Measurements from ENCODE around the gene LCOR.

Gene LCOR

DNA sequence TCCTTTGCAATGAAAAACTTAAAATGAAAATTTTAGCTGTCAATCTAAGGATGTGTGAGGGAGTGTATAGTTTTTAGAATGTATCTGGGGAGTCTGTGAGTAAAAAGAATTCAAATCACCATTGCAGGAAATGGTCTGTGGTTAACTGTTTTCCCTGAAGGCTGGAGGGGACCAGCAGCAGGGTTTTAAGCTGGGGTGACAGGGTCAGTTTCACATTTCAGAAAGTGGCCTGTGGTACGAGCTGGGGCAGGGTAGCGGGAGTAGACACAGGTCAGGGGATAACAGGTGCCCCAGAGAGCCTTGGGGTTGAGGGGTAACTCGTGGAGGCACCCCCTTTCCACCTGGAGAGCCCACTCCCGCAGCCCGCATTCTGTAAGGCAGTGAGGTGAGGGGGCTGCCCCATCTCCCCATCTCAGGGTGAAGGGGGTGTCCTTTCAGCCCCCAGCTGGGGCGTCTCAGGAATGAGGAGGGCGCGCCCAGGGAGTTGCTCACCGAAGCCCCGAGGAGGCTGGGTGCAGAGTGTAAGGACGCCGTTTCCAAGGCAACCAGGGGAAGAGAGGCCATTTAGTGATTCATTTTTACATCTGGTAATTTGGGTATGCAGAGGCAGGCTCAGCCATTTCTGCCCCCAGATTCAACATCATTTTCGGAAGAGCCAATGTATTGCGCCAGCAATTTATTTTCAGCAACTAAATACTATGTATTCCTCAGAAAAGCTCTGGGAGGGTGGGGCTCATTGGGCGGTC lies 184.8 kb downstream of the LCOR start:
- DNase-seq (ENCODE audit: low spot score): no peak
- CTCF ChIA-PET: no interaction called here
- TF ChIP-seq, protein P1, sequence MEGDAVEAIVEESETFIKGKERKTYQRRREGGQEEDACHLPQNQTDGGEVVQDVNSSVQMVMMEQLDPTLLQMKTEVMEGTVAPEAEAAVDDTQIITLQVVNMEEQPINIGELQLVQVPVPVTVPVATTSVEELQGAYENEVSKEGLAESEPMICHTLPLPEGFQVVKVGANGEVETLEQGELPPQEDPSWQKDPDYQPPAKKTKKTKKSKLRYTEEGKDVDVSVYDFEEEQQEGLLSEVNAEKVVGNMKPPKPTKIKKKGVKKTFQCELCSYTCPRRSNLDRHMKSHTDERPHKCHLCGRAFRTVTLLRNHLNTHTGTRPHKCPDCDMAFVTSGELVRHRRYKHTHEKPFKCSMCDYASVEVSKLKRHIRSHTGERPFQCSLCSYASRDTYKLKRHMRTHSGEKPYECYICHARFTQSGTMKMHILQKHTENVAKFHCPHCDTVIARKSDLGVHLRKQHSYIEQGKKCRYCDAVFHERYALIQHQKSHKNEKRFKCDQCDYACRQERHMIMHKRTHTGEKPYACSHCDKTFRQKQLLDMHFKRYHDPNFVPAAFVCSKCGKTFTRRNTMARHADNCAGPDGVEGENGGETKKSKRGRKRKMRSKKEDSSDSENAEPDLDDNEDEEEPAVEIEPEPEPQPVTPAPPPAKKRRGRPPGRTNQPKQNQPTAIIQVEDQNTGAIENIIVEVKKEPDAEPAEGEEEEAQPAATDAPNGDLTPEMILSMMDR (conservative IDR thresholded peaks at IDR 0.05; ENCODE audit: low read depth): no peak
- POLR2A ChIA-PET (ENCODE audit: low non-redundant PET): no interaction called here
- H3K27ac ChIP-seq: no peak overlapping the region

DNA sequence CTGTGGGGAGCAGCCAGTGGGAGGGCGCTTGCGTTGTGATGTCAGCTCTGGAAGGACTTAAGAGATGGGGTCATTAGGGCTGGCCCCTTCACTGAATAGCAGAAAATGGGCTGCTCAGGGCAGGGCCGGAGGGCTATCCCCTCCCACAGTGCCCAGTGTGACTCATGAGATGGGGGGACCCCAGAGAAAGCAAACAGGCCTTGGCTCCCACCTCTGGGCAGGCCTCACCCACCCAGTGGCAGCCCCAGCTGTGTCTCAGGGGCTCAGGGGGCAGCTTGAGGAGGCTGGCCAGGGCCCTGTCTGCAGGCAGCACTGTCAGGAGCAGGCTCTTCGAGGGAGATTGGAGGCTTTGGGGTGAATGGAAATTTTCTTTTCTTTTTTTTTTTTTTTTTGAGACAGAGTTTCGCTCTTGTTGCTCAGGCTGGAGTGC lies 185.4 kb downstream of the LCOR start:
- ChIA-PET POLR2A (ENCODE audit: low non-redundant PET) (interaction anchor here (0.7 kb wide), 1 partner anchor 177 kb away, joined by 5 read pairs; no protein-coding TSS in a partner anchor), CTCF (interaction anchor here (0.6 kb wide), 1 partner anchor 643 kb away, joined by 4 read pairs; no protein-coding TSS in a partner anchor)

DNA sequence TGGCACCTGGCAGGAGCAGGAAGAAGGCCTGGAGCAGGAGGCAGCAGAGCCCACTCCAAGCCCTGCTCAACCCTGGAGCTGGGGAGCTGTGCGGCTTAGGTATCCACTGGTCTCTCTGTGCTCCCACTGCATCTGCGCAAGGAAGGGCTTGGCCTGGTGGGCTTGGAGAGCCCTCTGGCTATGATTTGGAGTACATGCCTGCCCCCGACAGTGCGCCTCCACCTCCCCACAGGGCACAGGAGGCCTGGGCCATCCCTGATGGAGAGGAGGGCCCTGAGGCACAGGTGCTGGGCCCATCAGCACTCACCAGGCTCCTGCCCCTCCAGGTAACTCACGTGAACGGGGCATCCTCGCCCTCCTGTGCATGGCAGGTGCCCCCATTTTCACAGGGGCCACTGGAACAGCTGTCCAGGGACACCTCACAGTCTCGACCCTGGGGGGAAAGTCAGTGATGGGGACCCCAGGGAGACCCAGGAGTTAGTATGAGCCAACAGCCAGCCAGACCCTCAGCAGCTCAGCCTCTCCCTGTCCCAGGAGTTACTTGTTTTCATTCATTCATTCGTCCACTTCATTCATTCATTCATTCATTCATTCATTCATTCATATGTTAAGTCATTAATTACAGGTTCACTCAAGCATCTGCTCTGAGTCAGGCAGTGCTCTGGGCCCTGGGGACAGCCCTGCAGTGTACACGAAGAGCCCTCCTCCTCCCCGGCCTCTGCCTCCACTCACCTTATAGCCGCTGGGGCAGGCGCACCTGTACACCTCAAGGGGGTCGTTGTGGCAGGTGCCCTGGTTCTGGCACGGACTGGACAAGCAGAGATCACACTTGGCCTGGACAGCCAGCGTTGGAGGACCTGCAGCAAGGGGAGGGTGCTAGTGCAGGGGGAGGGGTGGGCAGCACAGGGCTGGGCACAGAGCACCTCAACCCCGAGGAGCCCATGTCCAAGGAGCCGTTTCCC lies 186.4 kb downstream of the LCOR start:
- ChIA-PET POLR2A (ENCODE audit: low non-redundant PET) (interaction anchor here (0.7 kb wide), 1 partner anchor 178 kb away, joined by 5 read pairs; no protein-coding TSS in a partner anchor), CTCF (interaction anchor here (0.7 kb wide), 1 partner anchor 106 kb away, joined by 3 read pairs; no protein-coding TSS in a partner anchor)
- DNase-seq (ENCODE audit: low spot score): no peak
- H3K27ac ChIP-seq: no peak overlapping the region
- TF ChIP-seq, protein P1 (conservative IDR thresholded peaks at IDR 0.05; ENCODE audit: low read depth): no peak

More for the DNA sequence above, 185.4 kb downstream of the LCOR start:
- TF ChIP-seq, protein P1 (conservative IDR thresholded peaks at IDR 0.05; ENCODE audit: low read depth): no peak
- DNase-seq (ENCODE audit: low spot score): no peak
- H3K27ac ChIP-seq: no peak overlapping the region

DNA sequence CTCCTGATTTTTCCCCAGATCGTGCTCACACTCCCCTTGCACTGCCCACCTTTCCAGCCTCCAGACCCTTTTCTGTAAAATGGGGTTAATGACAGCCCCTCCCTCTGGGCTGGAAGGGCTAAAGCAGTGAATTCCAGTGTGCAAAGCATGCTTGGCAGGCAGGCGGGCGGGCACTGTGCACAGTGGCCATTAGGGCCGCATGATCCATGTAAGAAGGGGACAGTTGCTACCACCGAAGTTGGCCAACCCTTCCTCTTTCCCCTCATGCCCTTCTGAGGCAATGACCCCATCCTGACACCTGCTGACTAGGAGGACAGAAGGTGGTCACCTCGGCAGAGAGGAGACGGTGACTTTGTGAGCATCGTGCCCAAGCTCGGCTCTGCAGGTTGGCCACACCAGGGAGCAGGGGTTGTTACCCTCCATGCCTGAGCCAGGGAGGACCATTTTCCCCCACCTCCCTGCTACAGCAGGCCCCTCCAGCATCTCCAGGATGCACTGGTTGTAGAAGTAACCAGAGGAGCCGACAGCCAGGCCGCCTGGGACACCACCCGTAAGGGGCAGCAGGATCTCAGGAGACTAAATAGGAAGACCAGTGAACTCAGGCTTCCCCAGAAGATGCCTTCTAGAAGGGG lies 187.2 kb downstream of the LCOR start:
- TF ChIP-seq, protein P1 (conservative IDR thresholded peaks at IDR 0.05; ENCODE audit: low read depth): no peak
- H3K27ac ChIP-seq: no peak overlapping the region
- ChIA-PET POLR2A (ENCODE audit: low non-redundant PET) (no interaction called here), CTCF (no interaction called here)
- no peak for DNase-seq (ENCODE audit: low spot score)

DNA sequence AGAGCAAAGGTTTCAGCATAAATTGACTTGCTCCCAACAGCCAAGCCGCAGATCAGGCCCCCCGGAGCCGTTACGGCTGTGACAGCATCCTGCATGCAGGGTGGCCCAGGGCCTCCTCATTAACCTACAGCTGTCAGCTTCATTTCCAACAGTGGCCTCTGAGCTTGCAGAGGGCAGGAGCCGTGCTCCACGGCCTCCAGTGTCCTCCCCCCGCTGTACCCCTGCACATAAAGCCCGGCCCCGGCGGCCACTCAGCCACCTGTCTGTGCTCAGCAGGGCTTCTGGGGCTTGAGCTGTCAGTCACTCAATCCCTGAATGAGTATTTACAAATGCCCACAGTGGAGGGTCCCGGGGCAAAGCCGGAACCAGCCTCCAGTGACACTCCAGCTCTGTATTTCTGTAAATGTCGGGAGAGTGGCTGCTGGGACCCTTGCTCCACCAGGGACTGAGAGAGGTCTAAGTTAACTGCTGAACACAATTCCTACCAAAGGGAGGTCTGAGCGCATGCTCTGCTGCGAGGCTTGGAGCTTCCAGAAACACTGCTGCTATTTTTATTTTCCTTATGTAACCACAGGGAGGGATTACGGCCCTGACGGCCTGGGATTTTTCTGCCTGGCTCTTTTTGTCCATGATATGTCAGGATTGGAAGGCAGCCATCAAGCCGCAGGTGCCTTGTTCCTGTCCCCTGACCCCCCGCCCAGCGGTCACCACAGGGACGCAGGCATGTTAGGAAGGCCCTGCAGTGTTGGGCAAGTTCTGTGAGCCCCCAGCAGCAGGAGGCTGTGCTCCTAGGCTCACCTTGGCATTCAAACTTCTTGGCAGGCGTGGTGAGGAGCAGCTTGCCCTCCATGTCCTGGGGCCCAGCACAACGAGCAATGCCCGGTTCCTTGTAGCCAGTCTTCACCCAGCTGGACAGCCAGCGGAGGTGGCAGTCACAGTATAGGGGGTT lies 188.6 kb downstream of the LCOR start:
- TF ChIP-seq, protein P1 (conservative IDR thresholded peaks at IDR 0.05; ENCODE audit: low read depth): no peak
- POLR2A ChIA-PET (ENCODE audit: low non-redundant PET): no interaction called here
- DNase-seq (ENCODE audit: low spot score): no peak
- CTCF ChIA-PET: interaction anchor here (0.6 kb wide), 1 partner anchor 145 kb away, joined by 3 read pairs; no protein-coding TSS in a partner anchor
- H3K27ac ChIP-seq: no peak overlapping the region
